ENCODE measurements around the gene ZNF574.

Gene ZNF574

GRCh38 chr19:42057846-42058245, 18.1 kb upstream of the ZNF574 start:
- DNase-seq: no peak

- DNase-seq: no peak
Observed at GRCh38 chr19:42059196-42059595, 16.8 kb upstream of the ZNF574 start.

- DNase-seq: no peak
Observed at GRCh38 chr19:42060117-42060516, 15.8 kb upstream of the ZNF574 start.

GRCh38 chr19:42062381-42062780, 13.6 kb upstream of the ZNF574 start:
- DNase-seq: no peak

- DNase-seq: no peak
Observed at GRCh38 chr19:42064432-42064831, 11.5 kb upstream of the ZNF574 start.

- no peak for DNase-seq
Observed at GRCh38 chr19:42065051-42065450, 10.9 kb upstream of the ZNF574 start.

GRCh38 chr19:42065511-42065910, 10.5 kb upstream of the ZNF574 start:
- no peak for DNase-seq

- no peak for DNase-seq
Observed at GRCh38 chr19:42066075-42066754, 9.8 kb upstream of the ZNF574 start.

- no peak for DNase-seq
Observed at GRCh38 chr19:42067315-42067888, 8.6 kb upstream of the ZNF574 start.

- no peak for DNase-seq
Observed at GRCh38 chr19:42068361-42068755, 7.6 kb upstream of the ZNF574 start.

- no peak for DNase-seq
Observed at GRCh38 chr19:42068756-42069571, 7.0 kb upstream of the ZNF574 start.

- DNase-seq: peak; percentile 51
Observed at GRCh38 chr19:42069619-42070351, 6.2 kb upstream of the ZNF574 start, which contains the start of gene GRIK5. Gene GRIK5, minus strand, starts transcription at chr19:42070206. Its CDS starts 4,436 bp downstream, at chr19:42065770.

GRCh38 chr19:42071247-42071646, 4.7 kb upstream of the ZNF574 start:
- DNase-seq: no peak

- DNase-seq: peak; percentile 54
Observed at GRCh38 chr19:42074513-42075363, 1.2 kb upstream of the ZNF574 start.

- DNase-seq: no peak
Observed at GRCh38 chr19:42075364-42075615, 676 bp upstream of the ZNF574 start.

- DNase-seq: no peak
Observed at GRCh38 chr19:42076380-42076944, 496 bp downstream of the ZNF574 start.

GRCh38 chr19:42078058-42078457, 2.1 kb downstream of the ZNF574 start:
- no peak for DNase-seq

- DNase-seq: no peak
Observed at GRCh38 chr19:42078538-42079275, 2.7 kb downstream of the ZNF574 start.

- DNase-seq: no peak
Observed at GRCh38 chr19:42079276-42079669, 3.3 kb downstream of the ZNF574 start.

- DNase-seq: no peak
Observed at GRCh38 chr19:42079886-42080763, 4.2 kb downstream of the ZNF574 start.
